GM12891 (cell line): ENCODE measurements around the gene RCVRN.

Experiments
- POLR2A ChIP-seq: IDR thresholded peaks from 2 replicates; pipeline ENCODE4 v1.6.1; 2011; ENCODE audit warnings: low read depth, low read length, control low read depth
- POLR2AphosphoS5 ChIP-seq: IDR thresholded peaks from 2 replicates; pipeline ENCODE4 v1.6.1; 2011; ENCODE audit warnings: low read depth, low read length, control low read depth
- POU2F2 ChIP-seq: IDR thresholded peaks from 2 replicates; pipeline ENCODE4 v1.6.1; 2011; ENCODE audit warnings: low read depth, mild to moderate bottlenecking, control low read depth, low read length, moderate library complexity

- no peak for TF ChIP-seq POLR2A
- TF ChIP-seq POU2F2: no peak
- TF ChIP-seq POLR2AphosphoS5: no peak
Observed at GRCh38 chr17:9868552-9868951, 36.5 kb downstream of the RCVRN start.
